ENCODE measurements around the gene EXOSC2.

The EXOSC2 gene

GRCh38 chr9:130693426-130694191 is at the start of gene EXOSC2:
Gene EXOSC2, plus strand, starts transcription at chr9:130693780. Its CDS starts 12 bp downstream, at chr9:130693792.
- no peak for TF ChIP-seq CTCF (IDR thresholded peaks at IDR 0.05; ENCODE audit: borderline replicate concordance, insufficient read depth, low read depth, low read length)
- peak within 1 kb of the TSS; percentile 92 for H3K4me3 ChIP-seq (ENCODE audit: low read depth, low read length)

- H3K4me3 ChIP-seq (ENCODE audit: low read depth, low read length): no peak overlapping the region
- no peak for TF ChIP-seq CTCF (IDR thresholded peaks at IDR 0.05; ENCODE audit: borderline replicate concordance, insufficient read depth, low read depth, low read length)
Observed at GRCh38 chr9:130651221-130651620, 42.4 kb upstream of the EXOSC2 start.

- H3K4me3 ChIP-seq (ENCODE audit: low read depth, low read length): no peak overlapping the region
- no peak for TF ChIP-seq CTCF (IDR thresholded peaks at IDR 0.05; ENCODE audit: borderline replicate concordance, insufficient read depth, low read depth, low read length)
Observed at GRCh38 chr9:130651752-130652151, 41.8 kb upstream of the EXOSC2 start.

GRCh38 chr9:130654879-130655278 is 38.7 kb upstream of the EXOSC2 start:
- TF ChIP-seq CTCF (IDR thresholded peaks at IDR 0.05; ENCODE audit: borderline replicate concordance, insufficient read depth, low read depth, low read length): no peak
- H3K4me3 ChIP-seq (ENCODE audit: low read depth, low read length): no peak overlapping the region

- no peak for TF ChIP-seq CTCF (IDR thresholded peaks at IDR 0.05; ENCODE audit: borderline replicate concordance, insufficient read depth, low read depth, low read length)
- no peak overlapping the region for H3K4me3 ChIP-seq (ENCODE audit: low read depth, low read length)
Observed at GRCh38 chr9:130658893-130659698, 34.5 kb upstream of the EXOSC2 start.

- no peak for TF ChIP-seq CTCF (IDR thresholded peaks at IDR 0.05; ENCODE audit: borderline replicate concordance, insufficient read depth, low read depth, low read length)
- no peak overlapping the region for H3K4me3 ChIP-seq (ENCODE audit: low read depth, low read length)
Observed at GRCh38 chr9:130659699-130660248, 33.8 kb upstream of the EXOSC2 start.
